ENCODE measurements around the gene FOXP4. TPM values are rescaled to one million over a fixed set of nuclear protein-coding genes. Genes with fewer than 3 reads are reported as not detected.

The FOXP4 gene
- total and polyA plus RNA-seq, 2 of the 13 experiments (the other 11 are each of a cell fraction or from before 2014, with no cell fraction given), result 11.0 to 12.4 TPM

DNA sequence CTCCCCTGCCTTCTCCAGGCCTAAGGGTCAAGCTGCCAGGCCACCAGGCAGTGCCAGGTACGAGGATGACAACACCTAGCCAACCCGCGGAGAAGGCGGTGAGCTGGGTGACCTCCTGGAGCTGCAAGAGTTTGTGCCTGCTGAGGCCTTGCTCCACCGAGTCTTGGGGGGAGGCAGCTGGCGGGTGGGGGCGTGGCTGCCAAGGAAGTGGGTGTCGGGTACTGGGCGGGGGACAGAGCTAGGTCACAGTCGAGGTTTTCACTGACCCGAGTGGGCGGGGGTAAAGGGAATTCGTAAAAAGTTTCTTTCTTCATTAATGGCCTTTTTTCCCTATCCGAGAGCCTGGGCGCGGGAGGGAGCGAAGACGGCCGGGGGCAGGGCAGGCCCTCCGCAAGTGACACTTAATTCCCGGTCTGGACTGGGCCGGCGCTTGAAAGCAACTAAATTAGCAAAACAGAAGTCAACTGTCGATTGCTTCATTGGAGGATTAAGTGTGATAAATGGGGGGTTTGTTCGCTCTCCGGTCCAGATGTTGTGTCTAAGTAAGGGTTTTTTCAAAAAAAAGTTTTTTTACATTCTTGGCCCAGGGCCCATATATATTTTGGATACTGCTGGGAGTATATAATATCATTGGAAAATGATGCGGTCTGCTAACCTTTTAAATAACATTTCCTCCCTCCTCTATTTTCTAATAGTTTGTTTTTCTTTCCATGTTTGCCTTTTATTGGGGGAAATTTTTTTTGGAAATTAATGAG lies 43.1 kb upstream of the FOXP4 start (continued):
- TF ChIP-seq, protein P1, sequence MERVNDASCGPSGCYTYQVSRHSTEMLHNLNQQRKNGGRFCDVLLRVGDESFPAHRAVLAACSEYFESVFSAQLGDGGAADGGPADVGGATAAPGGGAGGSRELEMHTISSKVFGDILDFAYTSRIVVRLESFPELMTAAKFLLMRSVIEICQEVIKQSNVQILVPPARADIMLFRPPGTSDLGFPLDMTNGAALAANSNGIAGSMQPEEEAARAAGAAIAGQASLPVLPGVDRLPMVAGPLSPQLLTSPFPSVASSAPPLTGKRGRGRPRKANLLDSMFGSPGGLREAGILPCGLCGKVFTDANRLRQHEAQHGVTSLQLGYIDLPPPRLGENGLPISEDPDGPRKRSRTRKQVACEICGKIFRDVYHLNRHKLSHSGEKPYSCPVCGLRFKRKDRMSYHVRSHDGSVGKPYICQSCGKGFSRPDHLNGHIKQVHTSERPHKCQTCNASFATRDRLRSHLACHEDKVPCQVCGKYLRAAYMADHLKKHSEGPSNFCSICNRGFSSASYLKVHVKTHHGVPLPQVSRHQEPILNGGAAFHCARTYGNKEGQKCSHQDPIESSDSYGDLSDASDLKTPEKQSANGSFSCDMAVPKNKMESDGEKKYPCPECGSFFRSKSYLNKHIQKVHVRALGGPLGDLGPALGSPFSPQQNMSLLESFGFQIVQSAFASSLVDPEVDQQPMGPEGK (CRISPR knock-in tag; IDR thresholded peaks at IDR 0.05), result peak; percentile 73; the same call in 1 of the 2 replicates
- TF ChIP-seq JUND (CRISPR knock-in tag; IDR thresholded peaks at IDR 0.05) (0 out of 2 replicates have a peak, but pooled peaks have one; percentile 40), NR2F1 (CRISPR knock-in tag; IDR thresholded peaks at IDR 0.05) (no peak), ZNF382 (CRISPR knock-in tag; IDR thresholded peaks at IDR 0.05; ENCODE audit: borderline replicate concordance) (no peak), TAF15 (IDR thresholded peaks at IDR 0.05; ENCODE audit: low read depth, low read length, poor library complexity, severe bottlenecking) (no peak), KLF9 (CRISPR knock-in tag; IDR thresholded peaks at IDR 0.05; ENCODE audit: low read depth) (no peak), MAFK (conservative IDR thresholded peaks at IDR 0.05 in 1 of 2, IDR thresholded peaks at IDR 0.05 in 1 of 2; ENCODE audit: low read length in 2 of 2) (no peak), HOXD1 (CRISPR knock-in tag; IDR thresholded peaks at IDR 0.05) (no peak), EED (CRISPR knock-in tag; IDR thresholded peaks at IDR 0.05) (no peak; the same call in 1 of the 2 replicates), RFX3 (CRISPR knock-in tag; IDR thresholded peaks at IDR 0.05) (no peak), RBAK (CRISPR knock-in tag; IDR thresholded peaks at IDR 0.05) (no peak), ZMYM4 (CRISPR knock-in tag; IDR thresholded peaks at IDR 0.05) (peak; percentile 55; the same call in 1 of the 2 replicates)
- TF ChIP-seq, protein P2, sequence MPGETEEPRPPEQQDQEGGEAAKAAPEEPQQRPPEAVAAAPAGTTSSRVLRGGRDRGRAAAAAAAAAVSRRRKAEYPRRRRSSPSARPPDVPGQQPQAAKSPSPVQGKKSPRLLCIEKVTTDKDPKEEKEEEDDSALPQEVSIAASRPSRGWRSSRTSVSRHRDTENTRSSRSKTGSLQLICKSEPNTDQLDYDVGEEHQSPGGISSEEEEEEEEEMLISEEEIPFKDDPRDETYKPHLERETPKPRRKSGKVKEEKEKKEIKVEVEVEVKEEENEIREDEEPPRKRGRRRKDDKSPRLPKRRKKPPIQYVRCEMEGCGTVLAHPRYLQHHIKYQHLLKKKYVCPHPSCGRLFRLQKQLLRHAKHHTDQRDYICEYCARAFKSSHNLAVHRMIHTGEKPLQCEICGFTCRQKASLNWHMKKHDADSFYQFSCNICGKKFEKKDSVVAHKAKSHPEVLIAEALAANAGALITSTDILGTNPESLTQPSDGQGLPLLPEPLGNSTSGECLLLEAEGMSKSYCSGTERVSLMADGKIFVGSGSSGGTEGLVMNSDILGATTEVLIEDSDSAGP (CRISPR knock-in tag; IDR thresholded peaks at IDR 0.05; ENCODE audit: borderline replicate concordance), result peak; percentile 62; the same call in 1 of the 2 replicates
- TF ChIP-seq, protein P3, sequence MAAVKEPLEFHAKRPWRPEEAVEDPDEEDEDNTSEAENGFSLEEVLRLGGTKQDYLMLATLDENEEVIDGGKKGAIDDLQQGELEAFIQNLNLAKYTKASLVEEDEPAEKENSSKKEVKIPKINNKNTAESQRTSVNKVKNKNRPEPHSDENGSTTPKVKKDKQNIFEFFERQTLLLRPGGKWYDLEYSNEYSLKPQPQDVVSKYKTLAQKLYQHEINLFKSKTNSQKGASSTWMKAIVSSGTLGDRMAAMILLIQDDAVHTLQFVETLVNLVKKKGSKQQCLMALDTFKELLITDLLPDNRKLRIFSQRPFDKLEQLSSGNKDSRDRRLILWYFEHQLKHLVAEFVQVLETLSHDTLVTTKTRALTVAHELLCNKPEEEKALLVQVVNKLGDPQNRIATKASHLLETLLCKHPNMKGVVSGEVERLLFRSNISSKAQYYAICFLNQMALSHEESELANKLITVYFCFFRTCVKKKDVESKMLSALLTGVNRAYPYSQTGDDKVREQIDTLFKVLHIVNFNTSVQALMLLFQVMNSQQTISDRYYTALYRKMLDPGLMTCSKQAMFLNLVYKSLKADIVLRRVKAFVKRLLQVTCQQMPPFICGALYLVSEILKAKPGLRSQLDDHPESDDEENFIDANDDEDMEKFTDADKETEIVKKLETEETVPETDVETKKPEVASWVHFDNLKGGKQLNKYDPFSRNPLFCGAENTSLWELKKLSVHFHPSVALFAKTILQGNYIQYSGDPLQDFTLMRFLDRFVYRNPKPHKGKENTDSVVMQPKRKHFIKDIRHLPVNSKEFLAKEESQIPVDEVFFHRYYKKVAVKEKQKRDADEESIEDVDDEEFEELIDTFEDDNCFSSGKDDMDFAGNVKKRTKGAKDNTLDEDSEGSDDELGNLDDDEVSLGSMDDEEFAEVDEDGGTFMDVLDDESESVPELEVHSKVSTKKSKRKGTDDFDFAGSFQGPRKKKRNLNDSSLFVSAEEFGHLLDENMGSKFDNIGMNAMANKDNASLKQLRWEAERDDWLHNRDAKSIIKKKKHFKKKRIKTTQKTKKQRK (IDR thresholded peaks at IDR 0.05; ENCODE audit: low read length), result no peak
- TF ChIP-seq, protein P4, sequence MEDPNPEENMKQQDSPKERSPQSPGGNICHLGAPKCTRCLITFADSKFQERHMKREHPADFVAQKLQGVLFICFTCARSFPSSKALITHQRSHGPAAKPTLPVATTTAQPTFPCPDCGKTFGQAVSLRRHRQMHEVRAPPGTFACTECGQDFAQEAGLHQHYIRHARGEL (CRISPR knock-in tag; IDR thresholded peaks at IDR 0.05), result no peak

Data from HepG2 (cell line).